ENCODE measurements around the gene PARD6B.

Gene PARD6B

GRCh38 chr20:50733644-50734349, 2.4 kb downstream of the PARD6B start:
- in situ Hi-C loops (cut with HindIII; ENCODE audit: low pct_ligation_motif_present, low pct_unique_long_range_greater_than_20kb, low sequenced_read_pairs) = no loop called here

GRCh38 chr20:50734730-50735679, 3.6 kb downstream of the PARD6B start:
- DNase-seq = no peak
- in situ Hi-C loops (cut with HindIII; ENCODE audit: low pct_ligation_motif_present, low pct_unique_long_range_greater_than_20kb, low sequenced_read_pairs) = no loop called here

More at GRCh38 chr20:50733644-50734349, 2.4 kb downstream of the PARD6B start:
- DNase-seq = no peak

- DNase-seq = no peak
- in situ Hi-C loops (cut with HindIII; ENCODE audit: low pct_ligation_motif_present, low pct_unique_long_range_greater_than_20kb, low sequenced_read_pairs) = no loop called here
These were observed 4.4 kb downstream of the PARD6B start for GRCh38 chr20:50735813-50736212.

GRCh38 chr20:50737352-50737751, 6.0 kb downstream of the PARD6B start:
- in situ Hi-C loops (cut with HindIII; ENCODE audit: low pct_ligation_motif_present, low pct_unique_long_range_greater_than_20kb, low sequenced_read_pairs) = no loop called here

GRCh38 chr20:50743087-50743486, 11.7 kb downstream of the PARD6B start:
- DNase-seq = no peak
- in situ Hi-C loops (cut with HindIII; ENCODE audit: low pct_ligation_motif_present, low pct_unique_long_range_greater_than_20kb, low sequenced_read_pairs) = no loop called here

More at GRCh38 chr20:50737352-50737751, 6.0 kb downstream of the PARD6B start:
- DNase-seq = no peak

GRCh38 chr20:50744143-50744792, 12.9 kb downstream of the PARD6B start:
- in situ Hi-C loops (cut with HindIII; ENCODE audit: low pct_ligation_motif_present, low pct_unique_long_range_greater_than_20kb, low sequenced_read_pairs) = no loop called here
- peak; percentile 73 for DNase-seq

- DNase-seq = no peak
- in situ Hi-C loops (cut with HindIII; ENCODE audit: low pct_ligation_motif_present, low pct_unique_long_range_greater_than_20kb, low sequenced_read_pairs) = no loop called here
These were observed 14.3 kb downstream of the PARD6B start for GRCh38 chr20:50745634-50746137.

GRCh38 chr20:50746138-50746940, 15.0 kb downstream of the PARD6B start:
- in situ Hi-C loops (cut with HindIII; ENCODE audit: low pct_ligation_motif_present, low pct_unique_long_range_greater_than_20kb, low sequenced_read_pairs) = no loop called here

GRCh38 chr20:50747275-50747674, 15.9 kb downstream of the PARD6B start:
- in situ Hi-C loops (cut with HindIII; ENCODE audit: low pct_ligation_motif_present, low pct_unique_long_range_greater_than_20kb, low sequenced_read_pairs) = no loop called here

More at GRCh38 chr20:50746138-50746940, 15.0 kb downstream of the PARD6B start:
- DNase-seq = peak; percentile 47

GRCh38 chr20:50750145-50750671, 18.8 kb downstream of the PARD6B start:
- in situ Hi-C loops (cut with HindIII; ENCODE audit: low pct_ligation_motif_present, low pct_unique_long_range_greater_than_20kb, low sequenced_read_pairs) = no loop called here
- DNase-seq = no peak

More at GRCh38 chr20:50747275-50747674, 15.9 kb downstream of the PARD6B start:
- DNase-seq = no peak

- in situ Hi-C loops (cut with HindIII; ENCODE audit: low pct_ligation_motif_present, low pct_unique_long_range_greater_than_20kb, low sequenced_read_pairs) = no loop called here
- DNase-seq = no peak
These were observed 21.8 kb downstream of the PARD6B start for GRCh38 chr20:50753152-50753551.

GRCh38 chr20:50754420-50754819, 23.0 kb downstream of the PARD6B start:
- no peak for DNase-seq
- in situ Hi-C loops (cut with HindIII; ENCODE audit: low pct_ligation_motif_present, low pct_unique_long_range_greater_than_20kb, low sequenced_read_pairs) = no loop called here

- in situ Hi-C loops (cut with HindIII; ENCODE audit: low pct_ligation_motif_present, low pct_unique_long_range_greater_than_20kb, low sequenced_read_pairs) = no loop called here
- DNase-seq = no peak
These were observed 25.1 kb downstream of the PARD6B start for GRCh38 chr20:50756447-50756846.

GRCh38 chr20:50758469-50758868, 27.1 kb downstream of the PARD6B start:
- in situ Hi-C loops (cut with HindIII; ENCODE audit: low pct_ligation_motif_present, low pct_unique_long_range_greater_than_20kb, low sequenced_read_pairs) = no loop called here
- no peak for DNase-seq

- DNase-seq = no peak
- in situ Hi-C loops (cut with HindIII; ENCODE audit: low pct_ligation_motif_present, low pct_unique_long_range_greater_than_20kb, low sequenced_read_pairs) = no loop called here
These were observed 27.6 kb downstream of the PARD6B start for GRCh38 chr20:50758992-50759391.

GRCh38 chr20:50759678-50760077, 28.3 kb downstream of the PARD6B start:
- no peak for DNase-seq
- in situ Hi-C loops (cut with HindIII; ENCODE audit: low pct_ligation_motif_present, low pct_unique_long_range_greater_than_20kb, low sequenced_read_pairs) = no loop called here

- in situ Hi-C loops (cut with HindIII; ENCODE audit: low pct_ligation_motif_present, low pct_unique_long_range_greater_than_20kb, low sequenced_read_pairs) = no loop called here
- DNase-seq = peak; percentile 47
These were observed 30.7 kb downstream of the PARD6B start for GRCh38 chr20:50762045-50762422.

Measured in ACHN (cell line).